Mammary epithelial cell (primary cell): ENCODE results near the gene KCTD21.

Experiments
- CTCF ChIP-seq, 2 donors: IDR thresholded peaks in 1 of 2; conservative IDR thresholded peaks in 1 of 2; 2 replicates each; pipeline ENCODE4 v1.5.1; 2011 to 2012; ENCODE audit warnings: inconsistent platforms in 2 of 2, low read length in 2 of 2, mild to moderate bottlenecking in 2 of 2, control low read depth in 1 of 2, low read depth in 1 of 2; ENCODE audit not compliant: insufficient read depth in 1 of 2; ENCODE audit errors: extremely low read depth in 1 of 2
- EZH2 ChIP-seq: IDR thresholded peaks from 2 replicates; pipeline ENCODE4 v1.6.1; 2012; ENCODE audit warnings: low read length, inconsistent platforms, borderline replicate concordance

GRCh38 chr11:78158987-78159652 lies 29.3 kb downstream of the KCTD21 start:
- TF ChIP-seq CTCF (conservative IDR thresholded peaks at IDR 0.05 in 1 of 2, IDR thresholded peaks at IDR 0.05 in 1 of 2; ENCODE audit: extremely low read depth in 1 of 2, insufficient read depth in 1 of 2, low read depth in 1 of 2, low read length in 2 of 2) (no peak), EZH2 (no peak)
